ENCODE data around the gene TBX18. TPM values are rescaled to one million over a fixed set of nuclear protein-coding genes. Genes with fewer than 3 reads are reported as not detected.

Gene TBX18
- total and polyA plus RNA-seq, 2 donors, result 8.3 to 68.1 TPM

GRCh38 chr6:84665401-84665800 is 99.0 kb downstream of the TBX18 start:
- Histone ChIP-seq H3K4me1 (ENCODE audit: insufficient read depth) (no peaks in the 10 kb centered on the region), H3K36me3 (ENCODE audit: insufficient read depth) (no peaks in the 10 kb centered on the region), H3K4me3 (ENCODE audit: low read depth, low read length) (no peak overlapping the region), H3K27ac (ENCODE audit: low read depth) (no peak overlapping the region)
- WGBS, result 51% methylated on average over 4 of the region's 4 CpGs
- DNase-seq (ENCODE audit: extremely low spot score), result no peak

- H3K27ac ChIP-seq (ENCODE audit: low read depth), result no peak overlapping the region
These were observed 100.5 kb downstream of the TBX18 start for GRCh38 chr6:84663866-84664265.

GRCh38 chr6:84657486-84657885 is 106.9 kb downstream of the TBX18 start:
- no peaks in the 10 kb centered on the region for H3K4me1 ChIP-seq (ENCODE audit: insufficient read depth)
- no peaks in the 10 kb centered on the region for H3K36me3 ChIP-seq (ENCODE audit: insufficient read depth)
- DNase-seq (ENCODE audit: extremely low spot score), result no peak
- H3K4me3 ChIP-seq (ENCODE audit: low read depth, low read length), result no peak overlapping the region
- WGBS, result 91% methylated on average over 2 of the region's 2 CpGs
- no peak overlapping the region for H3K27ac ChIP-seq (ENCODE audit: low read depth)

More at GRCh38 chr6:84663866-84664265, 100.5 kb downstream of the TBX18 start:
- 44% methylated on average over 2 of the region's 2 CpGs for WGBS
- Histone ChIP-seq H3K4me3 (ENCODE audit: low read depth, low read length) (no peak overlapping the region), H3K36me3 (ENCODE audit: insufficient read depth) (no peaks in the 10 kb centered on the region), H3K4me1 (ENCODE audit: insufficient read depth) (no peaks in the 10 kb centered on the region)
- no peak for DNase-seq (ENCODE audit: extremely low spot score)

GRCh38 chr6:84657025-84657424 is 107.4 kb downstream of the TBX18 start:
- no peak for DNase-seq (ENCODE audit: extremely low spot score)
- Histone ChIP-seq H3K36me3 (ENCODE audit: insufficient read depth) (no peaks in the 10 kb centered on the region), H3K4me3 (ENCODE audit: low read depth, low read length) (no peak overlapping the region), H3K4me1 (ENCODE audit: insufficient read depth) (no peaks in the 10 kb centered on the region), H3K27ac (ENCODE audit: low read depth) (no peak overlapping the region)
- 88% methylated on average over 2 of the region's 2 CpGs for WGBS

GRCh38 chr6:84653027-84653551 is 111.3 kb downstream of the TBX18 start:
- 78% methylated on average over 3 of the region's 3 CpGs for WGBS

GRCh38 chr6:84652356-84653026 is 111.9 kb downstream of the TBX18 start:
- no peak for DNase-seq (ENCODE audit: extremely low spot score)
- 30% methylated on average over 3 of the region's 3 CpGs for WGBS
- no peak overlapping the region for H3K4me3 ChIP-seq (ENCODE audit: low read depth, low read length)
- H3K36me3 ChIP-seq (ENCODE audit: insufficient read depth), result no peaks in the 10 kb centered on the region
- H3K4me1 ChIP-seq (ENCODE audit: insufficient read depth), result no peaks in the 10 kb centered on the region
- H3K27ac ChIP-seq (ENCODE audit: low read depth), result no peak overlapping the region

More at GRCh38 chr6:84653027-84653551, 111.3 kb downstream of the TBX18 start:
- no peak for DNase-seq (ENCODE audit: extremely low spot score)
- no peak overlapping the region for H3K27ac ChIP-seq (ENCODE audit: low read depth)
- H3K4me1 ChIP-seq (ENCODE audit: insufficient read depth), result no peaks in the 10 kb centered on the region
- no peaks in the 10 kb centered on the region for H3K36me3 ChIP-seq (ENCODE audit: insufficient read depth)
- no peak overlapping the region for H3K4me3 ChIP-seq (ENCODE audit: low read depth, low read length)

GRCh38 chr6:84651583-84651982 is 112.8 kb downstream of the TBX18 start:
- H3K4me1 ChIP-seq (ENCODE audit: insufficient read depth), result no peaks in the 10 kb centered on the region
- H3K4me3 ChIP-seq (ENCODE audit: low read depth, low read length), result no peak overlapping the region
- no peak overlapping the region for H3K27ac ChIP-seq (ENCODE audit: low read depth)
- no peaks in the 10 kb centered on the region for H3K36me3 ChIP-seq (ENCODE audit: insufficient read depth)
- WGBS, result 62% methylated on average over 1 of the region's 1 CpG
- DNase-seq (ENCODE audit: extremely low spot score), result no peak

- H3K4me3 ChIP-seq (ENCODE audit: low read depth, low read length), result no peak overlapping the region
- no peak overlapping the region for H3K27ac ChIP-seq (ENCODE audit: low read depth)
- no peaks in the 10 kb centered on the region for H3K36me3 ChIP-seq (ENCODE audit: insufficient read depth)
- no peak for DNase-seq (ENCODE audit: extremely low spot score)
- H3K4me1 ChIP-seq (ENCODE audit: insufficient read depth), result no peaks in the 10 kb centered on the region
These were observed 116.0 kb downstream of the TBX18 start for GRCh38 chr6:84648444-84648843.

- DNase-seq (ENCODE audit: extremely low spot score), result no peak
- Histone ChIP-seq H3K4me3 (ENCODE audit: low read depth, low read length) (no peak overlapping the region), H3K27ac (ENCODE audit: low read depth) (no peak overlapping the region), H3K4me1 (ENCODE audit: insufficient read depth) (no peaks in the 10 kb centered on the region), H3K36me3 (ENCODE audit: insufficient read depth) (no peaks in the 10 kb centered on the region)
- 71% methylated on average over 4 of the region's 4 CpGs for WGBS
These were observed 118.7 kb downstream of the TBX18 start for GRCh38 chr6:84645563-84646266.

GRCh38 chr6:84645000-84645399 is 119.4 kb downstream of the TBX18 start:
- no peak overlapping the region for H3K27ac ChIP-seq (ENCODE audit: low read depth)
- no peak for DNase-seq (ENCODE audit: extremely low spot score)
- H3K4me3 ChIP-seq (ENCODE audit: low read depth, low read length), result no peak overlapping the region
- no peaks in the 10 kb centered on the region for H3K4me1 ChIP-seq (ENCODE audit: insufficient read depth)
- no peaks in the 10 kb centered on the region for H3K36me3 ChIP-seq (ENCODE audit: insufficient read depth)

- H3K4me3 ChIP-seq (ENCODE audit: low read depth, low read length), result no peak overlapping the region
- no peak overlapping the region for H3K27ac ChIP-seq (ENCODE audit: low read depth)
- no peaks in the 10 kb centered on the region for H3K4me1 ChIP-seq (ENCODE audit: insufficient read depth)
- H3K36me3 ChIP-seq (ENCODE audit: insufficient read depth), result no peaks in the 10 kb centered on the region
- DNase-seq (ENCODE audit: extremely low spot score), result no peak
- WGBS, result 83% methylated on average over 3 of the region's 3 CpGs
These were observed 120.6 kb downstream of the TBX18 start for GRCh38 chr6:84643778-84644177.

- 19% methylated on average over 4 of the region's 4 CpGs for WGBS
- DNase-seq (ENCODE audit: extremely low spot score), result no peak
- Histone ChIP-seq H3K36me3 (ENCODE audit: insufficient read depth) (no peaks in the 10 kb centered on the region), H3K27ac (ENCODE audit: low read depth) (no peak overlapping the region), H3K4me3 (ENCODE audit: low read depth, low read length) (no peak overlapping the region), H3K4me1 (ENCODE audit: insufficient read depth) (no peaks in the 10 kb centered on the region)
These were observed 123.3 kb downstream of the TBX18 start for GRCh38 chr6:84641076-84641475.

- WGBS, result 67% methylated on average over 3 of the region's 3 CpGs
- Histone ChIP-seq H3K36me3 (ENCODE audit: insufficient read depth) (no peaks in the 10 kb centered on the region), H3K27ac (ENCODE audit: low read depth) (no peak overlapping the region), H3K4me3 (ENCODE audit: low read depth, low read length) (no peak overlapping the region), H3K4me1 (ENCODE audit: insufficient read depth) (no peaks in the 10 kb centered on the region)
- DNase-seq (ENCODE audit: extremely low spot score), result no peak
These were observed 125.0 kb downstream of the TBX18 start for GRCh38 chr6:84639396-84639795.

- 71% methylated on average over 3 of the region's 3 CpGs for whole genome bisulfite sequencing
- no peak for DNase-seq (ENCODE audit: extremely low spot score)
These were observed 126.1 kb downstream of the TBX18 start for GRCh38 chr6:84638286-84638685.

More at GRCh38 chr6:84638286-84638685, 126.1 kb downstream of the TBX18 start:
- Histone ChIP-seq H3K27ac (ENCODE audit: low read depth) (no peak overlapping the region), H3K36me3 (ENCODE audit: insufficient read depth) (no peaks in the 10 kb centered on the region), H3K4me1 (ENCODE audit: insufficient read depth) (no peaks in the 10 kb centered on the region), H3K4me3 (ENCODE audit: low read depth, low read length) (no peak overlapping the region)
